T-helper 1 cell treated with Interleukin-12 subunit alpha and Interleukin-12 subunit beta and Interleukin-4 antibody, amounts not matched to agents 30 μg/mL and 1 μg/mL, for 36 hours (primary cell): ENCODE measurements around the gene ANKS1B.

Source experiments
- H3K27ac Mint-ChIP-seq: one replicate; pipeline ENCODE4 v1.8.0; 2021; ENCODE audit warnings: mild to moderate bottlenecking, mixed read lengths
- H3K27me3 Mint-ChIP-seq: one replicate; pipeline ENCODE4 v1.8.0; 2021; ENCODE audit warnings: low read depth, mixed read lengths
- H3K36me3 Mint-ChIP-seq: one replicate; pipeline ENCODE4 v1.8.0; 2021; ENCODE audit warnings: low read depth, mixed read lengths
- H3K4me1 Mint-ChIP-seq: one replicate; pipeline ENCODE4 v1.8.0; 2021; ENCODE audit warnings: low read depth, mixed read lengths
- H3K4me3 Mint-ChIP-seq: one replicate; pipeline ENCODE4 v1.8.0; 2021; ENCODE audit warnings: mild to moderate bottlenecking, moderate library complexity, mixed read lengths
- H3K9me3 Mint-ChIP-seq: one replicate; pipeline ENCODE4 v1.8.0; 2021; ENCODE audit warnings: mixed read lengths

Gene ANKS1B

DNA sequence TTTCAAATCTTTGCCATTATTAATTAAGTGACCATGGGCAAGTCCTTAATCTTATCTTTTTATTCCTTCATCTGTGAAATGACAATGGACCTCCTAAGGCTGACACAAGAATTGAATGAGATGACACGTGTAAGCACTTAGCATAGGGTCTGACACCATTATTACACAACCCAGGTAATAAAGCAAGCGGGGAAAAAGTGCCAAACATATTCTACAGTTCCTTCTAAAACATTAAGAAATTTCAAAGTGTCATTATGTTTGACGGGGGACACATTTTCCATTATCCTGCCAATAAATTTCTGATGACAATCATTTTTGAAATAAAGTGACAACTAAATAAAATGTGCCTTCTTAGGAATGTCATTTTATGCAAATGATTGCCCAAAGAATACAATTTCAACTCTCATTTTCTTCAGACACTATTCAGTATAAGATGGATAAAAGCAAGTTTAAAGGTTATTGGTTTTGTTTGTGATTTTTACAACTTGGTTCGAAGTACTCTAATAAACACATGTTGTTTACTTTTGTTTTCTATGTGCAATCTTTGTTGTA, 3.0 kb downstream of the ANKS1B start:
- Mint-ChIP-seq H3K4me1 (peaks cover 5% of the 10 kb centered on the region), H3K4me3 (no peak overlapping the region), H3K27me3 (peaks cover 63% of the 10 kb centered on the region), H3K36me3 (no peaks in the 10 kb centered on the region), H3K27ac (no peak overlapping the region), H3K9me3 (no peaks in the 10 kb centered on the region)

DNA sequence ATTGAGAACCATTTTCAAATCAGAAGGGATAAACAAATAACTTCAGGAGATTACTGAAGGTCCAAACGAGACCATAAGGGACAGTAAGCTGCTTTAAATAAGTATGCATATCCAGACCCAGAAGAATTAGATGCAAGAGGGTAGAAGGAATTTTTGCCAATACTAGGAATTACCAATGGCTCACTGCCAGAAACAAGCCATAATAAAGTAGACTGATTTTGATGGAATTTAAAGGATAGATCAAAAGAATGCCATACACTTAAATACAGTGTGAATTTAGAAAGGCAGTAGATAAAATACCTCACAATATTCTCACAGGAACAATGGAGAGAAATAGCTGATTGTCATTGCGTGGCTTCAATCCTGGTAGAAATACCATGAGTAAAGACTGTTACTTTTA, 5.3 kb downstream of the ANKS1B start:
- Mint-ChIP-seq H3K4me1 (no peaks in the 10 kb centered on the region), H3K27me3 (peaks cover 49% of the 10 kb centered on the region), H3K4me3 (no peak overlapping the region), H3K36me3 (no peaks in the 10 kb centered on the region), H3K27ac (no peak overlapping the region), H3K9me3 (no peaks in the 10 kb centered on the region)

DNA sequence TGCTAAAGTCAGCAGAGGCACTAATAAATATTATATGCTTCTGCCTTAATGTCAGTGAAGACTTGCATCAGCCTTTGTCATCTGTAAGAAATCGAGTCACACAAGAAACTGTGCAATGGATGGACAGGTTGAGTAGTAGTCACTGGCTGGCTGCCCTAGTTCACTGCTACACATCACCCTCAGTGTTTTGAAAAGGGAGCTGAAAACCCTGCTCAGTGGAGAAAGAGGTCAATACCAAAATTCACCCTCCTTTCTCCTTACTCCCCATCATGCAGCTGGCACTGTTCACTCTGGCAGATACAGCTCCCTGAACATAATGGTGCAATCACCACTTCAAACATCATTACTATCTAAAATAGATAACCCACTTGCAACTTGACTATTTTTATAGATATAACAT, 6.6 kb downstream of the ANKS1B start:
- no peak overlapping the region for H3K4me3 Mint-ChIP-seq
- no peaks in the 10 kb centered on the region for H3K9me3 Mint-ChIP-seq
- H3K4me1 Mint-ChIP-seq: no peaks in the 10 kb centered on the region
- no peak overlapping the region for H3K27ac Mint-ChIP-seq
- no peaks in the 10 kb centered on the region for H3K36me3 Mint-ChIP-seq
- H3K27me3 Mint-ChIP-seq: peaks cover 36% of the 10 kb centered on the region

DNA sequence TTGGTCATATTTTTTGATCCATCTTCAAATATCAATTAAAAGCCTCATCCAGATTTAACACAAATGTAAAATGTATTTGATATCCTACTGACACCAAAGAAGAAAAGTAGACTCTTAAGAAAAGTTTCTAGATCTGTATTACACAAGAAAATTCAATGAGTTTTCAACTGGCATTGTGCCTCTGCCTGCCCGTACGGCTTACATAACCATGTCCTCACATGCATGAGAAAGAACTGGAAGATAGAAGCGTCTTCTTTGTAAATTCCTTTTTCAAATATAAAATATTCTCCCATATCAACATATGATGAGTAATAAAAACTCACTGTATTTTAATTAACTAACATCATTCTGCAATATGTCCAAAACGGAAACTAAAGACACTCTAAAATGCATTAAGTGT, 7.2 kb downstream of the ANKS1B start:
- Mint-ChIP-seq H3K9me3 (no peaks in the 10 kb centered on the region), H3K4me1 (no peaks in the 10 kb centered on the region), H3K27ac (no peak overlapping the region), H3K27me3 (peaks cover 30% of the 10 kb centered on the region), H3K4me3 (no peak overlapping the region), H3K36me3 (no peaks in the 10 kb centered on the region)

DNA sequence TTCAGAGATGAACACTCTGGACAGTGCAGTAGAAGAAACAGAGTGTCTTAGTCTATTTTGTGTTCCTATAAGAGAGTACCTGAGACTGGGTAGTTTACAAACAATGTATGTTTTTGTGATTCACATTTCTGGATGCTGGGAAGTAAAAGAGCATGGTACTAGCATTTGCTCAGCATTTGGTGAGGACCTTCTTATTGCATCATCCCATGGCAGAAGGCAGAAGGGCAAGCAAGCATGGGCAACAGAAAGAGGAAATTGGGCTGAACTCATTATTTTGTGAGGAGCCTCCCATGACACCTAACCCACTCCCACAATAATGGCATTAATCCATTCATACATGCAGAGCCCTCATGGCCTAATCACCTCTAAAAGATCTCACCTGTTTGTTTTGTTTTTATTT, 8.0 kb downstream of the ANKS1B start:
- H3K4me3 Mint-ChIP-seq: no peak overlapping the region
- H3K27me3 Mint-ChIP-seq: peaks cover 28% of the 10 kb centered on the region
- H3K4me1 Mint-ChIP-seq: no peaks in the 10 kb centered on the region
- no peaks in the 10 kb centered on the region for H3K36me3 Mint-ChIP-seq
- H3K9me3 Mint-ChIP-seq: no peaks in the 10 kb centered on the region
- no peak overlapping the region for H3K27ac Mint-ChIP-seq

DNA sequence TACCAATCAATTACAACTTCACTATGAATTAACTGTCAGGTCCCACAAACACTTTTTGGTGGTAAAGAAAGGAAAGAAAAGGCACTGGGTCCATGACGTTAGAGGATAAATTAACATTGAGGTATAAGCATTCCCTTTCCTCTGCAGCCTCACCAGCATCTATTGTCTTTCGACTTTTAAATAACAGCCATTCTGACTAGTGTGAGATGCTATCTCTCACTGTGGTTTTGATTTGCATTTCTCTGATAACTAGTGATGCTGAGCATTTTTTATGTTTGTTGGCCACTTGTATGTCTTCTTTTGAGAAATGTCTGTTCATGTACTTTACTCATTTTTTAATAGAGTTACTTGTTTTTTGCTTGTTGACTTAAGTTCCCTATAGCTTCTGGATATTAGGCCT, 9.4 kb downstream of the ANKS1B start:
- Mint-ChIP-seq H3K4me1 (no peaks in the 10 kb centered on the region), H3K9me3 (no peaks in the 10 kb centered on the region), H3K36me3 (no peaks in the 10 kb centered on the region)

DNA sequence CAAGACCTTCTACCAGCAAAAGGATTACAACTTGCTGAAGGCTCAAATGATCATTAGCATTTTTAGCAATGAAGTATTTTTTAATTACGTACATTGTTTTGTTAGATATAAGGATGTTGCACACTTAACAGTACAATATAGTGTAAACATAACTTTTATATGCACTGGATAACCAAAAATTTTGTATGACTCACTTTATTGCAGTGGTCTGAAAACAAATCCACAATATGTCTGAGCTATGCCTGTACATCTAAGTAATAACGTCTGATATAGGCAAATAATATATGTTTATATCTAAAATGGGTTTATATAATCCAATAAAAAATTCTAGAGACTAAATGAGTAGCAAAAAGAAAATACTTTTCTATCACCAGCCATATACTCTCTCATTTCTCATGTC, 10.6 kb downstream of the ANKS1B start:
- Mint-ChIP-seq H3K4me3 (no peak overlapping the region), H3K4me1 (no peaks in the 10 kb centered on the region), H3K27me3 (peaks cover 8% of the 10 kb centered on the region), H3K36me3 (no peaks in the 10 kb centered on the region), H3K9me3 (no peaks in the 10 kb centered on the region), H3K27ac (no peak overlapping the region)

More for the DNA sequence above, 9.4 kb downstream of the ANKS1B start:
- Mint-ChIP-seq H3K4me3 (no peak overlapping the region), H3K27me3 (peaks cover 18% of the 10 kb centered on the region), H3K27ac (no peak overlapping the region)

DNA sequence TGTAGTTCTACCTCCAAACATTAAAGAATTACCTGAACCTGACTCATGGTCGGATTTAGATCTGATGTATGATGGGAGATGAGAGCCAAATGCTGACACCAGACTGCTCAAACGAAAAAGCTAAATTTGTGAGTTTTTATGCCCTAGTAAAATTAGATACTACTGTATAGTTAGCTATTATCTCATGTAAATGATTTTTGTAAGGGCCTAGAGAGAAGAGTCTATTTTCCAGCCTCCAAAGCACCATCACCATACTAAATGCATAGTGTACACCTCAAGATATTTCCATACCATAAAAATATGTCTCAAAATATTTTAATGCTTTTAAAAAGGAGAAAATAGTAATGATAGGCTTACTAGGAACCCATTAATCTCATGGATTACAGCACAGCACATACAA, 18.3 kb downstream of the ANKS1B start:
- Mint-ChIP-seq H3K27ac (no peak overlapping the region), H3K9me3 (no peaks in the 10 kb centered on the region), H3K4me3 (no peak overlapping the region), H3K36me3 (no peaks in the 10 kb centered on the region), H3K27me3 (no peaks in the 10 kb centered on the region), H3K4me1 (no peaks in the 10 kb centered on the region)

DNA sequence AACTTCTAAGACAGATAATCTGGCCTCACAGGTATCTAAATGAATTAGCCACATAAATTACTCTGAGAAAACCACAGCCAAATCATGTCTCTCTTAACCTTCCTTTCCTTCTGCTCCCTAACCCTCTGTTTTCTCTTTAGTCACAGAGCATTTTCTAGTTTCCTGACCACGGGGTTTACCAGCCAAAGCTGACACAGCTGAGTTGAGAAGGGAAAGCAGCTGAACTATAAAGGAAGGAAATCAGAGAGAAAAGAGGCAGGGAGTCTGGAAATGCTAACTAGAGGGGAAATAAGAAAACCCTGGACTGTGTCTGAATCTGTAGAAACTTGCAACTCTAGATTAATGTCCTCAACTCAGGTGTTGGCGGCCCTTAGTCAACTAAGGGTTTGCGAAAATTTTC, 24.4 kb downstream of the ANKS1B start:
- Mint-ChIP-seq H3K27me3 (no peaks in the 10 kb centered on the region), H3K36me3 (no peaks in the 10 kb centered on the region), H3K4me3 (no peak overlapping the region), H3K9me3 (no peaks in the 10 kb centered on the region), H3K27ac (no peak overlapping the region), H3K4me1 (no peaks in the 10 kb centered on the region)

DNA sequence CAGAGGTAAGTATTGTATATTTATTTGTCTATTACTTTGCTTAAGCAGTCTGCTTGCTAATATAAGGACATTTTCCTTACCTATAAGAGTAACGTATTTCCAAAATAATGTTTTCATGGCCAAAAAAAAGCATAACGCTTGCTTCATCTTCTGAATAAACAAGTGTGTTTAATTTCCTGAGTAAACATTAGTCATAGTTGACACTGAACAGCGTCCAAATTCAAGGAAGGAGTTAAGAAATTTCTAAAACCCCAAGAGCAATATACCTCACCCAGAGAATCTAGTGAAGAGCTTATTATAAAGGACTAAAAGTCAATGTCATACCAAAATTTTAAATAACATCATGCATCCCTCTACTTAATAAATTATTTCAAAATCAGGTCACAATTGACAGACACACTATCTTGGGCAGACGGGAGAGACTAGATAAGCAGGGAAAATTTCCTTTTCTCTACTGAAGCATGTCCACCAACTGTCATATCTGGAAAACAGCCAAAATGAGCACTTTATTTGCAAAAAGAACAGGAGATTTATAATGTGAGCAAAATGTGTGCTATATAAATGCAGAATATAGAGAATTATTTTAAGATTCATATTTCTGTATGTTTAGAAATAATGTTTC, 25.1 kb downstream of the ANKS1B start:
- Mint-ChIP-seq H3K27me3 (no peaks in the 10 kb centered on the region), H3K27ac (no peak overlapping the region), H3K4me1 (no peaks in the 10 kb centered on the region), H3K36me3 (no peaks in the 10 kb centered on the region), H3K9me3 (no peaks in the 10 kb centered on the region), H3K4me3 (no peak overlapping the region)

DNA sequence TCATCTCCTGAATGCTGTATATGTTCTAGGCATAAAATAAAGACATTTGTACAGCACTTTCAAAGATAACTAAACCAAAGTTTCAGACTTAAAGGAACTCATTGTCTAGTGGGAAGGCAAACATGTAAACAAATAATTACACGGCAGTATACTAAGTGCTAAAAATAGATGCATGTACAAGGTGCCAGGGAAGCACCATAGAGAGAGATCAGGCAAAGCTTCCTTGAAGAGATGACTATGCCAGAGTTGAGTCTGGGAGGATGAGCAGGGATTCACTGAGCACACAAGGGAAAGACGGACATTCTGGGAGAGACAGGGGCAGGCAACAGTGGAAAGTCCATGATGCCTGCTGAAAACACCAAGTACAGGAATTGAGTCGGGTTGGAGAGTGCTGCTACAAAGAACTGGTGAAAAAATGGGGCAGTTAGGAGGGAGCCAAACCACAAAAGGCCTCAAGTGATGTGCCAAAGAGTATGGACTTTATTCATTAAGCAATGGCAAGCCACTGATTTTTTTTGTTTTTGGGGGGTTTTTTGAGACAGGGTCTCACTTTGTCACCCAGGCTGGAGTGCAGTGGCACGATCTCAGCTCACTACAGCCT, 26.8 kb downstream of the ANKS1B start:
- H3K27me3 Mint-ChIP-seq: no peaks in the 10 kb centered on the region
- H3K36me3 Mint-ChIP-seq: no peaks in the 10 kb centered on the region
- no peak overlapping the region for H3K4me3 Mint-ChIP-seq
- no peaks in the 10 kb centered on the region for H3K4me1 Mint-ChIP-seq
- H3K9me3 Mint-ChIP-seq: no peaks in the 10 kb centered on the region
- H3K27ac Mint-ChIP-seq: no peak overlapping the region

DNA sequence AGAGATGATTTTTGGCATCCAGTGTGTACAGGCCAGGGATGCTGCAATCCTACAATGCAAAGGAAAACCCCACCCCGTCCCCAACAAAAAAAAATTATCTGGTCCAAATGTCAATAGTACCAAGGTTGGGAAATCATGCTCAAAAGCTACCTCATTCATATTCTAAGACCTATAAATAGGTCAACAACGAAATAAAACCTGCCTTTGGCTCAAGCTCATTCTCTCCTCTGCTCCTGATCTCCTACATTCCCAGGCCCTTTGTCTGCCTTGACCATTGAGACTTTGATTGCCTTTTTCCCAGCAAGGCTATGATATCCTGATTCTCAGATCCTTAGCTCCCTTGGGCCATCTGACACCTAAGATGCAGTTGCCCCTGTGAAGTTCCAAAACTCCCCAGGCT, 30.0 kb downstream of the ANKS1B start:
- Mint-ChIP-seq H3K27me3 (peaks cover 4% of the 10 kb centered on the region), H3K27ac (no peak overlapping the region), H3K4me3 (no peak overlapping the region), H3K4me1 (no peaks in the 10 kb centered on the region), H3K36me3 (no peaks in the 10 kb centered on the region), H3K9me3 (no peaks in the 10 kb centered on the region)

DNA sequence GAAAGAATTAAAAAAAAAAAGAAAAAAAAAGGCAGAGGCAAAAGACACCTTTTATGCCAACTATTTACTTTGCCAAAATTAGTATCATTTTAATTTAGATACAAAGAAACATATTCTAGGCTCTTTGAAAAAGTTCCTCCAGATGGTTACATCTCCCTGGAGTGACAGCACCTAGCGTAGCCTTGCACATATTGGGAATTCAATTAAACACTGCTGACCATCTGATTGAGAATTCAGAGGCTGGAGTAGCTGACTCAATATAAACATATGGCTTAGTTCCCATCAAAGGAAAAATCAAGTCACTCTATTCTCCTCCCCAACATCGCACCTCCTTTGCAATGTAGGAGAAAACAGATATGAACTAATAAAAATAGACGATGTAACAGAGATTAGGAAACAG, 36.4 kb downstream of the ANKS1B start:
- Mint-ChIP-seq H3K4me1 (no peaks in the 10 kb centered on the region), H3K4me3 (no peak overlapping the region), H3K27me3 (peaks cover 9% of the 10 kb centered on the region), H3K36me3 (no peaks in the 10 kb centered on the region), H3K27ac (no peak overlapping the region), H3K9me3 (no peaks in the 10 kb centered on the region)

DNA sequence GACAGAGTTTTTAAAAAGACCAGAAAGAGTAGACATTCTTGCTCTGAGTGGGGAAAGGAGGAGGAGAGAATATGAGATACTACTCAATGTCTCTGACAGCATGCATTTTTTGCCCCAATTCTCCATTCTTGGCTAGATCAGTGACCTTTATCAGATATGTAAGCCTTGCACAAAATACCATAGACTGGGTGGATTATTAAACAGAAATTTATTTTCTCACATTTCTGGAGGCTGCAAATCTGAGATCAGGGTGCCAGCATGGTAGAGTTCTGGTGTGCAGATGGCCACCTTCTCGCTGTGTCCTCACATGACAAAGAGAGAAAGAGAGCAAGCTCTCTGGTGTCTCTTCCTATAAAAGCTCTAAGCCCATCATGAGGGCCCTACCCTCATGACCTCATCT, 38.6 kb downstream of the ANKS1B start:
- H3K4me3 Mint-ChIP-seq: no peak overlapping the region
- H3K9me3 Mint-ChIP-seq: no peaks in the 10 kb centered on the region
- peaks cover 9% of the 10 kb centered on the region for H3K27me3 Mint-ChIP-seq
- H3K27ac Mint-ChIP-seq: no peak overlapping the region
- no peaks in the 10 kb centered on the region for H3K36me3 Mint-ChIP-seq
- no peaks in the 10 kb centered on the region for H3K4me1 Mint-ChIP-seq

DNA sequence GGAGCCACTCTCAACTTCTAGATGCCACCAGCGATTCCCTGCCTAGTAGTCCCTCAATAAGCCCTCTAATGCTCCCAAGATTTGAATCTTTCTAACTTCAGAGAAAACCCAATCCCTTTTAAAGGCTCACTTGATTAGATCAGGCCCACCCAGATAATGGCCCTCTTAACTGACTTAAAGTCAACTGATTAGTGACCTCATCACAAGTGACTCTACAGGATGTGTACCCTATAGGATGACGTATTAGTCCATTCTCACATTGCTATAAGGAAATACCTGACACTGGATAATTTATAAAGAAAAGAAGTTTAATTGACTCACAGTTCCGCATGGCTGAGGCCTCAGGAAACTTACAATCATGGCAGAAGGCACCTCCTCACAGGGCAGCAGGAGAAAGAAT, 49.1 kb downstream of the ANKS1B start:
- Mint-ChIP-seq H3K27me3 (no peaks in the 10 kb centered on the region), H3K4me1 (no peaks in the 10 kb centered on the region), H3K27ac (no peak overlapping the region), H3K9me3 (no peaks in the 10 kb centered on the region), H3K4me3 (no peak overlapping the region), H3K36me3 (no peaks in the 10 kb centered on the region)
